ENCODE measurements around the gene CDKAL1.

DNA sequence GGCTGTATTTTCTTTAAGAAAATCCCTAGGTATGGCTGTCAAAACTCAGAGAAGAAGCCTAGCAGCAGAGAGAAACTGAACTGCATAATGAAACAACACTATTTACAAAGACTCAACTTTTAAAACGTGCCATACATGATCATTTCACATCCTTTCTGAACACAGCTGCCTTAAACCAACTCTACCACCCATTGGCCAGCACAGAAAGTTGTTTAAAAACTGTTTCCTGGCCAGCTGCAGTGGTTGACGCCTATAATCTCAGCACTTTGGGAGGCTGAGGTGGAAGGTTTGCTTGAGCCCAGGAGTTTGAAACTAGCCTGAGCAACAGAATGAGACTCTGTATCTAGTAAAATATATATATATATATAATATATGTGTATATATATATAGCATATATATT is 722.9 kb downstream of the CDKAL1 start:
- TF ChIP-seq SUZ12 (IDR thresholded peaks at IDR 0.05; ENCODE audit: extremely low read depth, insufficient read depth, insufficient read length) (no peak), YY1 (IDR thresholded peaks at IDR 0.05; ENCODE audit: insufficient read depth, insufficient read length) (no peak)
